ENCODE data around the gene CDC73. TPM values are rescaled to one million over a fixed set of nuclear protein-coding genes. Genes with fewer than 3 reads are reported as not detected.
"Not testable (repeated sequence)": the region's sequence is repeated elsewhere in the genome, so short reads cannot be mapped to it uniquely, and the experiment has no call there.

CDC73 gene
- total and polyA plus RNA-seq, 2 experiments from 2014 or later: 32.4 to 33.9 TPM

DNA sequence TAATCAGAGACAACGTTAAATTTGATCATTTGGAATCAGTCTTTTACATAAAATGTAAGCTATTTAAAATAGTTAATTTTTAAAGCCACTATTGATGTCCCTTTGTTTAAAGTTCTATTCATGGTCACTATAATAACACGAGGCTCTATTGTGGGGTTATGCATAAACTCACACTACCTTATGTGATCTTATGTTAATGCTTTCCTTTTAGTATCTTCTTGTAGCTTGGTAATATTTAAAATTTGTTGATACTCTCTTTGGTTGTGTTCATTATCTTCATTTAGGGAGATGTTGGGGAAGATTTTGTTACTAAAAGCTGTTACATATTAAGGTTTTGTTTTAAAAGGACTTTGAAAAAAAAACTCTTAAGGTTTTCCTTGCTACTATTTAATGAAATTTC is 63.4 kb downstream of the CDC73 start:
- TF ChIP-seq EZH2phosphoT487 (IDR thresholded peaks at IDR 0.05; ENCODE audit: low read depth, severe bottlenecking, unreplicated experiment) (no peak), EZH2 (IDR thresholded peaks at IDR 0.05; ENCODE audit: borderline replicate concordance) (no peak)
- TF ChIP-seq, protein P1, sequence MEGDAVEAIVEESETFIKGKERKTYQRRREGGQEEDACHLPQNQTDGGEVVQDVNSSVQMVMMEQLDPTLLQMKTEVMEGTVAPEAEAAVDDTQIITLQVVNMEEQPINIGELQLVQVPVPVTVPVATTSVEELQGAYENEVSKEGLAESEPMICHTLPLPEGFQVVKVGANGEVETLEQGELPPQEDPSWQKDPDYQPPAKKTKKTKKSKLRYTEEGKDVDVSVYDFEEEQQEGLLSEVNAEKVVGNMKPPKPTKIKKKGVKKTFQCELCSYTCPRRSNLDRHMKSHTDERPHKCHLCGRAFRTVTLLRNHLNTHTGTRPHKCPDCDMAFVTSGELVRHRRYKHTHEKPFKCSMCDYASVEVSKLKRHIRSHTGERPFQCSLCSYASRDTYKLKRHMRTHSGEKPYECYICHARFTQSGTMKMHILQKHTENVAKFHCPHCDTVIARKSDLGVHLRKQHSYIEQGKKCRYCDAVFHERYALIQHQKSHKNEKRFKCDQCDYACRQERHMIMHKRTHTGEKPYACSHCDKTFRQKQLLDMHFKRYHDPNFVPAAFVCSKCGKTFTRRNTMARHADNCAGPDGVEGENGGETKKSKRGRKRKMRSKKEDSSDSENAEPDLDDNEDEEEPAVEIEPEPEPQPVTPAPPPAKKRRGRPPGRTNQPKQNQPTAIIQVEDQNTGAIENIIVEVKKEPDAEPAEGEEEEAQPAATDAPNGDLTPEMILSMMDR (IDR thresholded peaks at IDR 0.05; ENCODE audit: poor library complexity): no peak
- Histone ChIP-seq H3K27ac (peak overlapping the region; percentile 70), H3K9me3 (ENCODE audit: low read depth) (no peaks in the 10 kb centered on the region), H3K36me3 (replicated peaks; ENCODE audit: insufficient read depth, low read depth) (no peaks in the 10 kb centered on the region), H3K9me2 (replicated peaks; ENCODE audit: insufficient read depth) (no peaks in the 10 kb centered on the region), H3K4me3 (peak overlapping the region; percentile 13), H3K4me1 (ENCODE audit: insufficient read depth) (peaks cover 30% of the 10 kb centered on the region), H3K27me3 (no peaks in the 10 kb centered on the region), H4K20me1 (ENCODE audit: insufficient read depth, poor library complexity, severe bottlenecking) (no peaks in the 10 kb centered on the region), H2AFZ (no peak overlapping the region), H3K79me2 (peaks cover 60% of the 10 kb centered on the region), H3K4me2 (peak overlapping the region; percentile 71)
- DNase-seq (ENCODE audit: low spot score): no peak
- WGBS (ENCODE audit: low lambda C conversion rate, missing lambda C conversion rate): 57% methylated on average over 2 of the region's 2 CpGs

DNA sequence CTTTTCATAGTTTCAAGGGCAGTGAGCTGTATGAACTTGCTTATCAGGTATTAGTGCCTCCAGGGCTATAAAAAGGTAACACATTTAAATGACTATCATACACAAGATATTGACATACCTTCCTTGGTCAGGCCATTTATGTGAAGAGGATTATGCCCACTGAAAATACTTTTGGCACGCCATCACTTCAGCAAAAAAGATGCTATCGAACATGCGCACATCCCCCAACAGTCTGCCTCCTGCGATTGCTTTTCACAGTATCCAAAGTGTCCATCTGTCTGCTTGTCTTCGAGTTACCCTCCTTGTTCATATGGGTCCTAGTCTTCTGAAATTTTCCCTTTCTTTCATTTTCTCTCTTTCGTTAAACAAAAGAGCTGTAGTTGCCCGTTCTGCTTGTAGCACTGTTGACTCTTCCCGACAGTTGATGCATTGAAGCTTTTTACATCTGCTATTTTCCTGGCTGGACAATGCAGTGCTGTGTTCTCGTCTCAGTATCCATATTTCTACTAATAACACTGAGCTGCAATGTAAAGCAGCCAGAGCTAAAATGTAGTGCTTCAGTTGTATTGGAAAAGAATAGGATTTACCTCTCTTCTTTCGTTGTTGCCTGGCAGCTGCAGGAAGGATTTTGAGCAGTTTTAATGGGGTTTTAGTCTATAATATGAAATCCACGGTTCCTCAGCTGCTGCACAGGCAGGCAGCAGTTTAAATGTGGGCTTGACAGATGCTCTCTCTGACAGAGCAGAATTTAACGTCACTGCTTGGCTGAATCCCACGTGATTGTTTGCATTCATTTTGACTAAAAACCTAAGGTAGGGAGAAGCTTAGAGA is 64.3 kb downstream of the CDC73 start, which contains the start of gene B3GALT2:
TSS of gene B3GALT2 (minus strand) at position 713 of the 831 bp plus-strand sequence. CDS start 5,051 bp downstream, outside the sequence.
- H4K20me1 ChIP-seq (ENCODE audit: insufficient read depth, poor library complexity, severe bottlenecking): no peaks in the 10 kb centered on the region
- H3K4me2 ChIP-seq: peak within 1 kb of the TSS; percentile 71
- peak; percentile 50 for DNase-seq (ENCODE audit: low spot score)
- no peak within 1 kb of the TSS for H2AFZ ChIP-seq
- peak within 1 kb of the TSS; percentile 13 for H3K4me3 ChIP-seq
- H3K9me2 ChIP-seq (replicated peaks; ENCODE audit: insufficient read depth): no peaks in the 10 kb centered on the region
- WGBS (ENCODE audit: low lambda C conversion rate, missing lambda C conversion rate): 29% methylated on average over 13 of the region's 13 CpGs
- H3K9me3 ChIP-seq (ENCODE audit: low read depth): no peaks in the 10 kb centered on the region
- TF ChIP-seq EZH2 (IDR thresholded peaks at IDR 0.05; ENCODE audit: borderline replicate concordance) (no peak), EZH2phosphoT487 (IDR thresholded peaks at IDR 0.05; ENCODE audit: low read depth, severe bottlenecking, unreplicated experiment) (no peak)
- TF ChIP-seq, protein P1 (IDR thresholded peaks at IDR 0.05; ENCODE audit: poor library complexity): no peak
- peak within 1 kb of the TSS; percentile 70 for H3K27ac ChIP-seq
- no peaks in the 10 kb centered on the region for H3K27me3 ChIP-seq
- peaks cover 65% of the 10 kb centered on the region for H3K79me2 ChIP-seq
- H3K4me1 ChIP-seq (ENCODE audit: insufficient read depth): peaks cover 37% of the 10 kb centered on the region
- H3K36me3 ChIP-seq (replicated peaks; ENCODE audit: insufficient read depth, low read depth): no peaks in the 10 kb centered on the region

DNA sequence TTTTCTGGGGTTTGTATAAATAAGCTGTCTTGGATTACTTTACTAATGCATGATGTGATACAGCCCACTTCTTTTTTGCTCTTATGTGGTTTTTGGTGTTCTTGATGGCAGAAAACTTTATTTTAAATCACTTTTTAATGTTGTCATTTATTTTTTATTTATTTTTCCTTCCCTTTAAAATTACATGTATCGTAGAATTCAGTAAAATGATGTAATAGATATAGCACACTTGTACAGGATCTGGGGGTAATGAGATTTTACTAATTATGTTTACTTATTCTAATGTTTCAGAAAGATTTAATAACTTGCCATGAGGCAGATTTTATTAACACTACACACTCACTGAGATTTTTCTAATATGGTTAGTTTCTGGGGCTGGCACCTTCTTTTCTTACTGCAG is 65.3 kb downstream of the CDC73 start:
- peak overlapping the region; percentile 70 for H3K27ac ChIP-seq
- H4K20me1 ChIP-seq (ENCODE audit: insufficient read depth, poor library complexity, severe bottlenecking): no peaks in the 10 kb centered on the region
- no peak for TF ChIP-seq EZH2 (IDR thresholded peaks at IDR 0.05; ENCODE audit: borderline replicate concordance)
- TF ChIP-seq EZH2phosphoT487 (IDR thresholded peaks at IDR 0.05; ENCODE audit: low read depth, severe bottlenecking, unreplicated experiment): no peak
- TF ChIP-seq, protein P1 (IDR thresholded peaks at IDR 0.05; ENCODE audit: poor library complexity): no peak
- H3K79me2 ChIP-seq: peaks cover 70% of the 10 kb centered on the region
- no peak overlapping the region for H2AFZ ChIP-seq
- WGBS (ENCODE audit: low lambda C conversion rate, missing lambda C conversion rate): 72% methylated on average over 1 of the region's 1 CpG
- H3K9me3 ChIP-seq (ENCODE audit: low read depth): no peaks in the 10 kb centered on the region
- H3K27me3 ChIP-seq: no peaks in the 10 kb centered on the region
- no peaks in the 10 kb centered on the region for H3K36me3 ChIP-seq (replicated peaks; ENCODE audit: insufficient read depth, low read depth)
- DNase-seq (ENCODE audit: low spot score): no peak
- no peaks in the 10 kb centered on the region for H3K9me2 ChIP-seq (replicated peaks; ENCODE audit: insufficient read depth)
- peak overlapping the region; percentile 10 for H3K4me3 ChIP-seq
- peak overlapping the region; percentile 71 for H3K4me2 ChIP-seq
- peaks cover 38% of the 10 kb centered on the region for H3K4me1 ChIP-seq (ENCODE audit: insufficient read depth)

- H3K4me2 ChIP-seq: peak overlapping the region; percentile 16
- not testable (repeated sequence) for H3K27me3 ChIP-seq; H4K20me1 ChIP-seq (ENCODE audit: insufficient read depth, poor library complexity, severe bottlenecking); H3K4me3 ChIP-seq; H3K9me2 ChIP-seq (replicated peaks; ENCODE audit: insufficient read depth); H3K9me3 ChIP-seq (ENCODE audit: low read depth); DNase-seq (ENCODE audit: low spot score); H3K36me3 ChIP-seq (replicated peaks; ENCODE audit: insufficient read depth, low read depth); H2AFZ ChIP-seq
- peak overlapping the region; percentile 47 for H3K27ac ChIP-seq
- H3K4me1 ChIP-seq (ENCODE audit: insufficient read depth): peaks cover 38% of the 10 kb centered on the region
- peaks cover 71% of the 10 kb centered on the region for H3K79me2 ChIP-seq
- WGBS (ENCODE audit: low lambda C conversion rate, missing lambda C conversion rate): 80% methylated on average over 7 of the region's 7 CpGs
Observed at GRCh38 chr1:193188915-193189314, 67.1 kb downstream of the CDC73 start.

All from hepatocyte (in vitro differentiated cells).